Renal pelvis (tissue), 12 donors: Measurements from ENCODE around the gene METTL6. TPM values are rescaled to one million over a fixed set of nuclear protein-coding genes. Genes with fewer than 3 reads are reported as not detected.
"Not testable (repeated sequence)": the region's sequence is repeated elsewhere in the genome, so short reads cannot be mapped to it uniquely, and the experiment has no call there.

ENCODE experiments used
- DNase-seq: peaks from one replicate; pipeline ENCODE4 v3.0.0-alpha.2; 2013
- long read RNA-seq, 16 experiments: transcript quantifications; one replicate each; lab custom pipeline, GENCODE V29; 2026
- polyA plus RNA-seq, 3 donors: library from polyadenylated mRNA; unstranded; fragments of 120-200 nt; gene quantifications; one replicate each; pipeline ENCODE4 v1.2.1, GENCODE V29; 2013; ENCODE audit not compliant: insufficient read length in 3 of 3

Gene METTL6, protein sequence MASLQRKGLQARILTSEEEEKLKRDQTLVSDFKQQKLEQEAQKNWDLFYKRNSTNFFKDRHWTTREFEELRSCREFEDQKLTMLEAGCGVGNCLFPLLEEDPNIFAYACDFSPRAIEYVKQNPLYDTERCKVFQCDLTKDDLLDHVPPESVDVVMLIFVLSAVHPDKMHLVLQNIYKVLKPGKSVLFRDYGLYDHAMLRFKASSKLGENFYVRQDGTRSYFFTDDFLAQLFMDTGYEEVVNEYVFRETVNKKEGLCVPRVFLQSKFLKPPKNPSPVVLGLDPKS
- polyA plus RNA-seq, result 10 to 100 TPM; 23.9 to 30.2 (median 29.5) TPM
- long read RNA-seq, donor 1, partial matches to known transcripts, result 0 of 2 reads
- long read RNA-seq, donor 1, other reads (novel, unspliced or antisense), result 0 of 2 reads
- long read RNA-seq, donor 2, partial matches to known transcripts, result 0 of 3 reads
- long read RNA-seq, donor 2, other reads (novel, unspliced or antisense), result 0 of 3 reads
- long read RNA-seq, donor 3, partial matches to known transcripts, result 0 of 4 reads
- long read RNA-seq, donor 3, other reads (novel, unspliced or antisense), result 0 of 4 reads
- long read RNA-seq, donor 4, partial matches to known transcripts, result 0 of 7 reads
- long read RNA-seq, donor 4, other reads (novel, unspliced or antisense), result 6 of 7 reads
- long read RNA-seq, donor 5, partial matches to known transcripts, result 0 of 2 reads
- long read RNA-seq, donor 5, other reads (novel, unspliced or antisense), result 0 of 2 reads
- long read RNA-seq, donor 6, full-length matches to known transcripts, result 4 of 4 reads
- long read RNA-seq, donor 6, partial matches to known transcripts, result 0 of 4 reads
- long read RNA-seq, donor 6, other reads (novel, unspliced or antisense), result 0 of 4 reads
- long read RNA-seq, donor 7, partial matches to known transcripts, result 7 of 10 reads
- long read RNA-seq, donor 7, other reads (novel, unspliced or antisense), result 0 of 10 reads
- long read RNA-seq, donor 8, partial matches to known transcripts, result 0 of 2 reads
- long read RNA-seq, donor 8, other reads (novel, unspliced or antisense), result 0 of 2 reads
- long read RNA-seq, donor 9, partial matches to known transcripts, result 0 of 4 reads
- long read RNA-seq, donor 9, other reads (novel, unspliced or antisense), result 0 of 4 reads
- long read RNA-seq, donor 10, partial matches to known transcripts, result 0 of 4 reads
- long read RNA-seq, donor 10, other reads (novel, unspliced or antisense), result 0 of 4 reads
- long read RNA-seq, donor 11, partial matches to known transcripts, result 0 of 1 reads
- long read RNA-seq, donor 11, other reads (novel, unspliced or antisense), result 0 of 1 reads
- long read RNA-seq, donor 12, transcript METTL6-202 (6 exons, 1,335 nt), result major isoform, 5 of 11 reads
- long read RNA-seq, donor 12, partial matches to known transcripts, result 0 of 11 reads
- long read RNA-seq, donor 12, other reads (novel, unspliced or antisense), result 5 of 11 reads
- long read RNA-seq, donor 13, result 0 reads
- long read RNA-seq, donor 14, result 0 reads
- long read RNA-seq, donor 15, partial matches to known transcripts, result 0 of 6 reads
- long read RNA-seq, donor 15, other reads (novel, unspliced or antisense), result 0 of 6 reads
- long read RNA-seq, donor 16, partial matches to known transcripts, result 0 of 2 reads
- long read RNA-seq, donor 16, other reads (novel, unspliced or antisense), result 0 of 2 reads

- DNase-seq, result peak; percentile 83
Observed at GRCh38 chr3:15427182-15427880, at the start of gene METTL6, which contains the start of gene EAF1. Gene METTL6 (minus strand): TSS chr3:15427544. CDS start chr3:15426511, 1,033 bp downstream. Gene EAF1 (plus strand): TSS chr3:15427598. CDS start chr3:15427780, 182 bp downstream.

GRCh38 chr3:15476378-15476777 is 49.0 kb upstream of the METTL6 start:
- no peak for DNase-seq

GRCh38 chr3:15475161-15475560 is 47.8 kb upstream of the METTL6 start:
- DNase-seq, result no peak

GRCh38 chr3:15471861-15472260 is 44.5 kb upstream of the METTL6 start:
- DNase-seq, result no peak

DNA sequence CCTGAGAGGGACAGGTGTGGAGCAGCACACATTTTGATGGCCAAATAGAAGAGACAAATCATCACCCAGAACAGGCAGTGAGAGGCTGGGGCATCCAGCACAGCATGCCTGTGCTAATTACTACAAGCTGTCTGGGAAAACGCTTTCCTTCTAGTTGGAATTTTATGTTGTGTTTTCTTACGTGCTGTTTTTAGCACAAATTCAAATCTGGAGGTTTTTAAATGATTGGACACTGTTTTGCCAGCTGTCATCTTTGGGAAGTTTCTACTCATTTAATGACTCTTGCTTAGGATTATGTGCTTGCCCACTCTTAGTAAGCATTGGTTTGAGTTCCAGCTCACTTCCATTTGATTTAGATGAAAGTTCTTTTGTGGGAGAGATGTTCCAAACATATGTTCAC is 43.5 kb upstream of the METTL6 start:
- no peak for DNase-seq

DNA sequence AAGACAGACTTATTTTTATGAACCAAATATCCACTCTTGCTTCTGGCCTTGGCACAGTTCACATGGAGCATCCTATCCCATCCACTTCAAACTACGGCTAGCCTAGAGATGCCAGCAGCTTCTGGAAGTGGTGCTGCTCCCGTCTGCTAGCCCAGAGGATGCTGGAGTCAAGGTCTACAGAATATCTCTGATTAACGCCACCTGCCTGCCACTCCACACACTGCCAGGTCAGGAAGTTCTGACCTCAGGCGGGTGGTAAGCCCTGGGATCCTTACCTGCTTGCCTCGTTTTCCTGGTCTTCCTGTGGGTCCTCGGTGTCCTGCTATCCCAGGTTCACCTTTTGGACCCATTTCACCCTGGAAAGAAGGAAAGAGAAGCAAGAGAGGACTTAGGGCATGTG is 42.9 kb upstream of the METTL6 start:
- no peak for DNase-seq

GRCh38 chr3:15467227-15468181 is 40.2 kb upstream of the METTL6 start:
- no peak for DNase-seq

GRCh38 chr3:15465876-15466585 is 38.7 kb upstream of the METTL6 start:
- no peak for DNase-seq

DNA sequence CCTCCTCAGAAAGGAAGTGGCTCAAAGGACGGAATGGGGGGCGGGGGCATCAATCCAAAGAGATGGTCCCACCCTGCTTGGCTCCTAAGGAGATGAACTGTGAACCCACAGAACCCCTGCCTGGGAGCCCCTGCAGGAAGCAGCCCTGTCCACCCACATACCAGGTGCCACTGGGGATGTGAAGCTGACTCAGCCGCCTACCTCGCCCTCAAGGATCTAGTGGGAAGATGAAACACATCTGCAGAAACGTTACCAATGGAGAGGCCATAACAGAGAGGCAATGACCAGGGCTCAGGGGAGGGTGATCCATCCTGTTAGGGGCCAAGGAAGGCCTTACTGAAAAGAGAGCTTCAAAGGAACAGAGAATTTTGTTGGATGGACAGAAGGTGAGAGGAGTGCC is 35.1 kb upstream of the METTL6 start:
- DNase-seq, result no peak

GRCh38 chr3:15460891-15461531 is 33.7 kb upstream of the METTL6 start:
- DNase-seq, result no peak

GRCh38 chr3:15458212-15458780 is 31.0 kb upstream of the METTL6 start:
- DNase-seq, result no peak

- DNase-seq, result not testable (repeated sequence)
Observed at GRCh38 chr3:15456915-15457314, 29.6 kb upstream of the METTL6 start.

- no peak for DNase-seq
Observed at GRCh38 chr3:15456321-15456720, 29.0 kb upstream of the METTL6 start.

DNA sequence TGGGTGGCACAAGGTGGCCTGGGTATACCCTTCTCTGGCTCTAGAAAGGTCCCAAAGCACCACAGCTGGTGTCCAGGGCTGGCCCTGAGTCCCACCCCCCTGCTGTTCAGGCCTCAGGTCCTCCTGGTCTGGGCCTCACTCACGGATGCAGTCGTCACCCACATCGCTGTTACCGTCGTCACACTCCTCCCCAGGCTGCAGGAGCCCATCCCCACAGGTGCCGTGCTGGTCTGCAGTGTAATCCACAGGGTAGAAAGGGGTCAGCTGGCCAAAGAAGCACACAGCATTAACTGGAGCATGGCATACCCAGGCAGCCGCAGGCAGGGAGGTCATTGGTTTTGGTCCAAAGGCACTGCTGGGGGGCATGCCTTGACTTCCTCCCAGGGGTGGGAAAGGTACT is 28.4 kb upstream of the METTL6 start:
- DNase-seq, result no peak

- no peak for DNase-seq
Observed at GRCh38 chr3:15454965-15455364, 27.6 kb upstream of the METTL6 start.

- DNase-seq, result no peak
Observed at GRCh38 chr3:15453991-15454625, 26.8 kb upstream of the METTL6 start.

DNA sequence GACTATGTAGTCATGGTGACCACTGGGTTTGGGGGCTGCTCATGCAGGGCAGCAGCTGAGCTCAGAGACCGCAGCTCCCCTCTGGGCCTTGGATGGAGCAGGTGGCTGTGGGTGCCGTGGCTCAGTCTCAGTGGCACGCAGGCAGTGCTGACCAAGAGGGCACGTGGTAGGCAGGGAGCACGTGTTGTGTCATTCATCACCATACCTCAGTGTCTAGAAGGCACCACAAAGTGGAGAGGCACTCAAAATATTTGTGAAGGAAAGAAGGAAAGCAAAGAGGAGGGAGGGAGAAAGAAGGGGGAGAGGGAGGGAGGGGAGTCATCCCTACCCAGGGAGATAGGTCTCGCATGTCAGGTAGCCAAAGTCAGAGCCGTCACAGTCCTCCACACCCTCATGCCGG is 26.2 kb upstream of the METTL6 start:
- no peak for DNase-seq
